MM.1S (cell line): Measurements from ENCODE around the gene UBC.
A peak's percentile ranks its signal among the peaks of the same experiment; 100 is the strongest.

Source experiments
- DNase-seq: peaks from one replicate; pipeline ENCODE4 v3.0.0-alpha.2; 2015
- H2AFZ ChIP-seq: fragments of 300-600 bp; sonication (generic); 2 replicates; pipeline ENCODE4 v1.6.0; 2016; ENCODE audit warnings: antibody characterized with exemption, low read length
- H3F3A ChIP-seq: fragments of 300-600 bp; sonication (generic); 2 replicates; pipeline ENCODE4 v1.6.1; 2016; ENCODE audit warnings: mild to moderate bottlenecking, antibody characterized with exemption, low read length, moderate library complexity, mixed read lengths; ENCODE audit not compliant: insufficient read depth
- H3K27ac ChIP-seq: fragments of 300-600 bp; sonication (generic); 2 replicates; pipeline ENCODE4 v1.5.1; 2016; ENCODE audit warnings: mild to moderate bottlenecking, low read length
- H3K27me3 ChIP-seq: fragments of 300-600 bp; sonication (generic); replicated peaks from 2 replicates; pipeline ENCODE4 v1.6.0; 2016; ENCODE audit warnings: low read length; ENCODE audit not compliant: insufficient read depth
- H3K36me3 ChIP-seq: fragments of 300-600 bp; sonication (generic); replicated peaks from 2 replicates; pipeline ENCODE4 v1.6.1; 2016; ENCODE audit warnings: mild to moderate bottlenecking, low read length, mixed read lengths; ENCODE audit not compliant: insufficient read depth
- H3K4me1 ChIP-seq: fragments of 300-600 bp; sonication (generic); 2 replicates; pipeline ENCODE4 v1.6.1; 2016; ENCODE audit warnings: low read length, mixed read lengths
- H3K4me2 ChIP-seq: fragments of 300-600 bp; sonication (generic); 2 replicates; pipeline ENCODE4 v1.6.0; 2016; ENCODE audit warnings: low read depth, low read length
- H3K4me3 ChIP-seq: fragments of 300-600 bp; sonication (generic); 2 replicates; pipeline ENCODE4 v1.5.1; 2016; ENCODE audit warnings: low read length, mixed read lengths
- H3K79me2 ChIP-seq: fragments of 300-600 bp; sonication (generic); 2 replicates; pipeline ENCODE4 v1.6.1; 2016; ENCODE audit warnings: mixed run types, low read length, mixed read lengths
- H3K9ac ChIP-seq: fragments of 300-600 bp; sonication (generic); 2 replicates; pipeline ENCODE4 v1.6.1; 2016; ENCODE audit warnings: low read length, mixed read lengths
- H3K9me2 ChIP-seq: fragments of 300-600 bp; sonication (generic); replicated peaks from 2 replicates; pipeline ENCODE4 v1.6.1; 2016; ENCODE audit warnings: mild to moderate bottlenecking, low read length, mixed read lengths; ENCODE audit not compliant: insufficient read depth
- H3K9me3 ChIP-seq: fragments of 300-600 bp; sonication (generic); replicated peaks from 2 replicates; pipeline ENCODE4 v1.6.1; 2016; ENCODE audit warnings: mild to moderate bottlenecking, low read length, mixed read lengths; ENCODE audit not compliant: insufficient read depth
- H4K20me1 ChIP-seq: fragments of 300-600 bp; sonication (generic); 2 replicates; pipeline ENCODE4 v1.6.1; 2016; ENCODE audit warnings: mild to moderate bottlenecking, low read length, moderate library complexity, mixed read lengths; ENCODE audit not compliant: insufficient read depth
- EZH2 ChIP-seq: fragments of 300-600 bp; sonication (generic); optimal IDR thresholded peaks from 2 replicates; pipeline ENCODE3; 2017; ENCODE audit warnings: low read depth, mild to moderate bottlenecking, antibody characterized with exemption, low read length, mixed read lengths
- EZH2phosphoT487 ChIP-seq: fragments of 300-600 bp; sonication (generic); IDR thresholded peaks from 2 replicates; pipeline ENCODE4 v1.6.1; 2018; ENCODE audit warnings: antibody characterized with exemption, low read length
- TF ChIP-seq, protein P1 (sequence below): fragments of 300-600 bp; sonication (generic); IDR thresholded peaks from 2 replicates; pipeline ENCODE4 v1.5.1; 2016; ENCODE audit warnings: antibody characterized with exemption, low read length, mixed read lengths

Gene UBC

DNA sequence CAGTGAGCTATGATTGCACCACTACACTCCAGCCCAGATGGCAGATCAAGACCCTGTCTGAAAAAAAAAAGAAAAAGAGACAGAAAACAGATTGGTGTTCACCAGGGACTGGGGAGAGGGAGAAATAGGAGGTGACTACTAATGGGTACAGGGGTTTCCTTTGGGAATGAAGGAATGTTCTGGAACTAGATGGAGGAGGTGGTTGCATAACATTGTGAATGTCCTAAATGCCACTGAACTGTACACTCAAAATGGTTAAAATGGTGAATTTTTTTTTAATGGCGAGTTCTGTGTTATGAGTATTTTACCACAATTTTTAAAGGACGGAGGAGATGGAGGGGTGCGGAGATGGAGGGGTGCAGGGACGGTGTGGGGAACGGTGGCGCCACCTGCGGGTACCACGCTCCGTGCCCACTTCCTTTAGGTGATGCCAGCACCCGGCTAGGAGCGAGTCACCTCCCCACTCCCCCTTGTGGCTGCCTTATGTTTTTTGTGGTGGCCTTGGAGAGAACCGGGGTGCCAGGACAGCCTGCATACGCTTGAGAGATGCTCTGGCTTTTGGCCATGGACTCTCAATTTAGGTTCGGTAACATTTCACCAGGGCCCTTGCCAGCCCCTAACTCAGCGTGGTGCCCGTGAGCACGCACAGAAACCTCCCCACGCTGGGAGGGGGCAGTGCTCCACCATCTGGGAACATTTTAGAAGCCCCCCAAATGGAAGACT is 16.1 kb downstream of the UBC start:
- Histone ChIP-seq H2AFZ (peak overlapping the region; percentile 24; the same call in 1 of the 2 replicates), H3K9ac (no peak overlapping the region; the same call in 1 of the 2 replicates)

DNA sequence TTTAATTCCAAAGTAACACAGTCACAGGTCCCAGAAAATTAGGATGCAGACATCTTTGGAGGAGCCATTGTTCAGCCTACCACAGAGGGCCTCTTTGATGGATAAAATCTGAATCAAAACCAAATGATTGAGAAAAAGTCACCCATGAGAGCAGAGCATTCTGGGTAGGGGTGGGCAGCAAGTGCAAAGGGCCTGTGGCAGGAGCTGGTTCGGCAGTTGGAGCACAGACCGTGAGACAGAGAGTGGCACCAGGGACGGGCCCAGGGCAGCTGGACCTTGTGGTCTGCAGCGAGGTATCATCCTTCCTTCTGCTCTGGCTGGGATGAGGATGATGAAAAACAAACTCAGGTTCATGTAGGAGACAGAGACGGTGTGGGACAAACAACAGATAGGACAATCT is 18.0 kb downstream of the UBC start:
- H3K9me3 ChIP-seq: no peaks in the 10 kb centered on the region
- no peak for TF ChIP-seq EZH2
- TF ChIP-seq, protein P1, sequence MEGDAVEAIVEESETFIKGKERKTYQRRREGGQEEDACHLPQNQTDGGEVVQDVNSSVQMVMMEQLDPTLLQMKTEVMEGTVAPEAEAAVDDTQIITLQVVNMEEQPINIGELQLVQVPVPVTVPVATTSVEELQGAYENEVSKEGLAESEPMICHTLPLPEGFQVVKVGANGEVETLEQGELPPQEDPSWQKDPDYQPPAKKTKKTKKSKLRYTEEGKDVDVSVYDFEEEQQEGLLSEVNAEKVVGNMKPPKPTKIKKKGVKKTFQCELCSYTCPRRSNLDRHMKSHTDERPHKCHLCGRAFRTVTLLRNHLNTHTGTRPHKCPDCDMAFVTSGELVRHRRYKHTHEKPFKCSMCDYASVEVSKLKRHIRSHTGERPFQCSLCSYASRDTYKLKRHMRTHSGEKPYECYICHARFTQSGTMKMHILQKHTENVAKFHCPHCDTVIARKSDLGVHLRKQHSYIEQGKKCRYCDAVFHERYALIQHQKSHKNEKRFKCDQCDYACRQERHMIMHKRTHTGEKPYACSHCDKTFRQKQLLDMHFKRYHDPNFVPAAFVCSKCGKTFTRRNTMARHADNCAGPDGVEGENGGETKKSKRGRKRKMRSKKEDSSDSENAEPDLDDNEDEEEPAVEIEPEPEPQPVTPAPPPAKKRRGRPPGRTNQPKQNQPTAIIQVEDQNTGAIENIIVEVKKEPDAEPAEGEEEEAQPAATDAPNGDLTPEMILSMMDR: no peak
- TF ChIP-seq EZH2phosphoT487: no peak
- no peaks in the 10 kb centered on the region for H4K20me1 ChIP-seq
- no peak overlapping the region for H3K9ac ChIP-seq
- H3K4me1 ChIP-seq: no peaks in the 10 kb centered on the region
- H3K9me2 ChIP-seq: no peaks in the 10 kb centered on the region
- no peak overlapping the region for H3K27ac ChIP-seq
- no peaks in the 10 kb centered on the region for H3K79me2 ChIP-seq
- DNase-seq: no peak
- H3K36me3 ChIP-seq: no peaks in the 10 kb centered on the region
- no peak overlapping the region for H3K4me2 ChIP-seq
- no peak overlapping the region for H3K4me3 ChIP-seq
- no peaks in the 10 kb centered on the region for H3K27me3 ChIP-seq
- no peak overlapping the region for H2AFZ ChIP-seq
- H3F3A ChIP-seq: no peaks in the 10 kb centered on the region

More for the DNA sequence above, 16.1 kb downstream of the UBC start:
- Histone ChIP-seq H3K27me3 (no peaks in the 10 kb centered on the region), H3K4me3 (peak overlapping the region; percentile 27; the same call in 1 of the 2 replicates), H3K9me2 (no peaks in the 10 kb centered on the region), H4K20me1 (no peaks in the 10 kb centered on the region), H3K4me1 (no peaks in the 10 kb centered on the region), H3K4me2 (peak overlapping the region; percentile 50; the same call in 1 of the 2 replicates), H3F3A (no peaks in the 10 kb centered on the region), H3K79me2 (no peaks in the 10 kb centered on the region), H3K9me3 (no peaks in the 10 kb centered on the region), H3K27ac (no peak overlapping the region), H3K36me3 (no peaks in the 10 kb centered on the region)
- TF ChIP-seq, protein P1: peak; percentile 72
- TF ChIP-seq EZH2phosphoT487 (no peak), EZH2 (no peak)
- peak; percentile 58 for DNase-seq

DNA sequence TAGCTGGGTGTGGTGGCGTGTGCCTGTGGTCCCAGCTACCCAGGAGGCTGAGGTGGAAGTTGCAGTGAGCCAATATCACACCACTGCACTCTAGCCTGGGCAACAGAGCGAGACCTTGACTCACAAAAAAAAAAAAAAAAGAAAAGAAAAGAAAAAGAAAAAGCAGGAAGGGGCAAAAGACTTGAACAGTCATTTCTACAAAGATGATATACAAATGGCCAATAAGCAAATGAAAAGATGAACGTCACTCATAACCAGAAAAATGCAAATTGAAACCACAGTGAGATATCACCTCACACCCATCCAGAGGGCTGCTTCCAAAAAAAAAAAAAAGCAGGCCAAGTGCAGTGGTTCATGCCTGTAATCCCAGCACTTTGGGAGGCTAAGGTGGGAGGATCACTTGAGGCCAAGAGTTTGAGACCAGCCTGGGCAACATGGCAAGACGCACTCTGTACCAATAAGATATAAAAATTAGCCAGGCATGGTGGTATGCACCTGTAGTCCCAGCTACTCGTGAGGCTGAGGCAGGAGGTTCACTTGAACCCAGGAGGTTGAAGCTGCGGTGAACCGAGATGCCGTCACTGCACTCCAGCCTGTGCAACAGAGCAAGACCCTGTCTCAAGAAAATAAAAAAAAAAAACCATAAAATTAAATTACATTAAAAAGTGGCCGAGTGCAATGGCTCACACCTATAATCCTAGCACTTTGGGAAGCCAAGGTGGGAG is 20.5 kb downstream of the UBC start:
- Histone ChIP-seq H3K4me1 (no peaks in the 10 kb centered on the region), H3F3A (no peaks in the 10 kb centered on the region), H3K9ac (no peak overlapping the region), H3K79me2 (no peaks in the 10 kb centered on the region), H3K4me2 (no peak overlapping the region), H3K27ac (no peak overlapping the region), H3K9me2 (no peaks in the 10 kb centered on the region), H3K9me3 (no peaks in the 10 kb centered on the region), H2AFZ (no peak overlapping the region), H3K27me3 (no peaks in the 10 kb centered on the region), H4K20me1 (no peaks in the 10 kb centered on the region), H3K4me3 (no peak overlapping the region), H3K36me3 (no peaks in the 10 kb centered on the region)
- no peak for DNase-seq
- no peak for TF ChIP-seq EZH2
- TF ChIP-seq EZH2phosphoT487: no peak
- TF ChIP-seq, protein P1: no peak
